Coronary artery (tissue), 2 donors: ENCODE data around the gene TUBA3D.
"Not testable (repeated sequence)": the region's sequence is repeated elsewhere in the genome, so short reads cannot be mapped to it uniquely, and the experiment has no call there.

Source experiments
- DNase-seq: peaks from one replicate; pipeline ENCODE4 v3.0.0-alpha.2; 2017; ENCODE audit warnings: low spot score
- H3K27ac ChIP-seq, 2 donors: fragments of 200-600 bp; sonication (generic); one replicate each; pipeline ENCODE4 v1.5.1; 2016 to 2019
- H3K4me3 ChIP-seq: fragments of 200-600 bp; sonication (generic); 2 replicates; pipeline ENCODE4 v1.5.1; 2016; ENCODE audit warnings: mild to moderate bottlenecking, moderate library complexity
- CTCF ChIP-seq: fragments of 200-600 bp; sonication (generic); IDR thresholded peaks from one replicate; pipeline ENCODE4 v1.5.1; 2019; ENCODE audit warnings: antibody characterized with exemption

The TUBA3D gene

GRCh38 chr2:131492418-131493198 lies 16.7 kb downstream of the TUBA3D start:
- H3K4me3 ChIP-seq, result peak overlapping the region; percentile 87
- peak overlapping the region; percentile 79 to 92 for H3K27ac ChIP-seq
- DNase-seq, result peak; percentile 91
- peak; percentile 84 for TF ChIP-seq CTCF

- Histone ChIP-seq H3K4me3 (peak overlapping the region; percentile 87), H3K27ac (peak overlapping the region; percentile 79 to 92)
- no peak for TF ChIP-seq CTCF
- DNase-seq, result no peak
Measured at GRCh38 chr2:131493199-131493968, 17.5 kb downstream of the TUBA3D start.

GRCh38 chr2:131495506-131495905 lies 19.6 kb downstream of the TUBA3D start:
- H3K27ac ChIP-seq, H3K4me3 ChIP-seq, DNase-seq: not testable (repeated sequence)

GRCh38 chr2:131498321-131498973 lies 22.5 kb downstream of the TUBA3D start:
- not testable (repeated sequence) for H3K27ac ChIP-seq, DNase-seq, H3K4me3 ChIP-seq

GRCh38 chr2:131503587-131503986 lies 27.7 kb downstream of the TUBA3D start:
- H3K4me3 ChIP-seq, DNase-seq, H3K27ac ChIP-seq: not testable (repeated sequence)

- H3K4me3 ChIP-seq, DNase-seq, H3K27ac ChIP-seq: not testable (repeated sequence)
Measured at GRCh38 chr2:131504082-131504750, 28.3 kb downstream of the TUBA3D start.

- Histone ChIP-seq H3K27ac (no peak overlapping the region), H3K4me3 (no peak overlapping the region)
- no peak for TF ChIP-seq CTCF
- no peak for DNase-seq
Measured at GRCh38 chr2:131509615-131510014, 33.7 kb downstream of the TUBA3D start.

- not testable (repeated sequence) for DNase-seq, H3K4me3 ChIP-seq, H3K27ac ChIP-seq
Measured at GRCh38 chr2:131511291-131511968, 35.5 kb downstream of the TUBA3D start.

GRCh38 chr2:131511969-131512870 lies 36.3 kb downstream of the TUBA3D start:
- DNase-seq, H3K4me3 ChIP-seq, H3K27ac ChIP-seq: not testable (repeated sequence)

- not testable (repeated sequence) for H3K27ac ChIP-seq, H3K4me3 ChIP-seq, DNase-seq
Measured at GRCh38 chr2:131514408-131515166, 38.7 kb downstream of the TUBA3D start.

- not testable (repeated sequence) for H3K4me3 ChIP-seq, DNase-seq, H3K27ac ChIP-seq
Measured at GRCh38 chr2:131515235-131515634, 39.3 kb downstream of the TUBA3D start.
